DOHH2 (cell line): ENCODE results near the gene COPS3.

Experiments
- EZH2phosphoT487 ChIP-seq: fragments of 200-600 bp; sonication (generic); IDR thresholded peaks from 2 replicates; pipeline ENCODE4 v1.6.1; 2017; ENCODE audit warnings: borderline replicate concordance, mild to moderate bottlenecking, antibody characterized with exemption, low read length, moderate library complexity, mixed read lengths
- TF ChIP-seq, protein P1 (sequence below): fragments of 200-600 bp; sonication (generic); IDR thresholded peaks from one replicate; pipeline ENCODE4 v1.5.1; 2014; ENCODE audit warnings: antibody characterized with exemption, mild to moderate bottlenecking, low read depth, low read length; ENCODE audit not compliant: poor library complexity, severe bottlenecking

- TF ChIP-seq, protein P1, sequence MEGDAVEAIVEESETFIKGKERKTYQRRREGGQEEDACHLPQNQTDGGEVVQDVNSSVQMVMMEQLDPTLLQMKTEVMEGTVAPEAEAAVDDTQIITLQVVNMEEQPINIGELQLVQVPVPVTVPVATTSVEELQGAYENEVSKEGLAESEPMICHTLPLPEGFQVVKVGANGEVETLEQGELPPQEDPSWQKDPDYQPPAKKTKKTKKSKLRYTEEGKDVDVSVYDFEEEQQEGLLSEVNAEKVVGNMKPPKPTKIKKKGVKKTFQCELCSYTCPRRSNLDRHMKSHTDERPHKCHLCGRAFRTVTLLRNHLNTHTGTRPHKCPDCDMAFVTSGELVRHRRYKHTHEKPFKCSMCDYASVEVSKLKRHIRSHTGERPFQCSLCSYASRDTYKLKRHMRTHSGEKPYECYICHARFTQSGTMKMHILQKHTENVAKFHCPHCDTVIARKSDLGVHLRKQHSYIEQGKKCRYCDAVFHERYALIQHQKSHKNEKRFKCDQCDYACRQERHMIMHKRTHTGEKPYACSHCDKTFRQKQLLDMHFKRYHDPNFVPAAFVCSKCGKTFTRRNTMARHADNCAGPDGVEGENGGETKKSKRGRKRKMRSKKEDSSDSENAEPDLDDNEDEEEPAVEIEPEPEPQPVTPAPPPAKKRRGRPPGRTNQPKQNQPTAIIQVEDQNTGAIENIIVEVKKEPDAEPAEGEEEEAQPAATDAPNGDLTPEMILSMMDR = no peak
- TF ChIP-seq EZH2phosphoT487 = no peak
Observed at GRCh38 chr17:17200311-17200710, 80.7 kb downstream of the COPS3 start.
